Measurements from ENCODE around the gene DUSP16.

- TF ChIP-seq ZBTB21 (CRISPR knock-in tag; IDR thresholded peaks at IDR 0.05; ENCODE audit: borderline replicate concordance) (no peak), CTCF (IDR thresholded peaks at IDR 0.05) (no peak), ATF6 (CRISPR knock-in tag; IDR thresholded peaks at IDR 0.05) (no peak), CREB1 (CRISPR knock-in tag; IDR thresholded peaks at IDR 0.05) (no peak), SP1 (CRISPR knock-in tag; conservative IDR thresholded peaks at IDR 0.05) (no peak), USF2 (CRISPR knock-in tag; IDR thresholded peaks at IDR 0.05) (no peak)
Observed at GRCh38 chr12:12501121-12501520, 61.5 kb downstream of the DUSP16 start.

Measured in WTC11 (cell line).